CD14-positive monocyte (primary cell): Measurements from ENCODE around the gene OR4N5. TPM values are rescaled to one million over a fixed set of nuclear protein-coding genes. Genes with fewer than 3 reads are reported as not detected.

Experiments
- DNase-seq, 3 donors: peaks; one replicate each; pipeline ENCODE4 v3.0.0-alpha.2; 2011 to 2022
- H2AFZ ChIP-seq: 2 replicates; pipeline ENCODE4 v1.6.0; 2012; ENCODE audit warnings: mild to moderate bottlenecking, low read depth, low read length, inconsistent platforms; ENCODE audit not compliant: insufficient read depth, poor library complexity, severe bottlenecking
- H3K27ac ChIP-seq, 2 donors: 1 replicate in 1 of 2; 2 replicates in 1 of 2; pipeline ENCODE4 v1.5.1; 2012 to 2013; ENCODE audit warnings: low read length in 2 of 2, control low read depth in 1 of 2, inconsistent platforms in 1 of 2, low read depth in 1 of 2, mild to moderate bottlenecking in 1 of 2
- H3K27me3 ChIP-seq, 2 donors: one replicate each; pipeline versions ENCODE4 v1.6.0 to v1.6.1; 2011 to 2013; ENCODE audit warnings: low read length in 2 of 2; ENCODE audit not compliant: control insufficient read depth in 2 of 2, insufficient read depth in 2 of 2
- H3K36me3 ChIP-seq, 2 donors: replicated peaks in 1 of 2; 1 replicate in 1 of 2; 2 replicates in 1 of 2; pipeline versions ENCODE4 v1.5.1 to v1.6.1; 2012 to 2013; ENCODE audit warnings: low read length in 2 of 2, control low read depth in 1 of 2, inconsistent platforms in 1 of 2, mild to moderate bottlenecking in 1 of 2; ENCODE audit not compliant: insufficient read depth in 2 of 2, control insufficient read depth in 1 of 2
- H3K4me1 ChIP-seq, 2 donors: 1 replicate in 1 of 2; 2 replicates in 1 of 2; pipeline versions ENCODE4 v1.5.1 to v1.6.1; 2012 to 2013; ENCODE audit warnings: low read length in 2 of 2, control low read depth in 1 of 2, inconsistent platforms in 1 of 2, mild to moderate bottlenecking in 1 of 2, moderate library complexity in 1 of 2; ENCODE audit not compliant: insufficient read depth in 2 of 2, control insufficient read depth in 1 of 2
- H3K4me2 ChIP-seq: replicated peaks from 2 replicates; pipeline ENCODE3; 2012; ENCODE audit warnings: low read length, moderate library complexity, mild to moderate bottlenecking; ENCODE audit not compliant: poor library complexity, severe bottlenecking; ENCODE audit errors: extremely low read depth
- H3K4me3 ChIP-seq, 3 experiments: fragments of 200-600 bp in 1 of 3; sonication (generic) in 1 of 3; replicated peaks in 1 of 3; 1 replicate in 2 of 3; 2 replicates in 1 of 3; pipeline ENCODE4 v1.5.1; 2011 to 2013; ENCODE audit warnings: low read length in 3 of 3, mild to moderate bottlenecking in 3 of 3, control low read depth in 2 of 3, low read depth in 2 of 3, inconsistent platforms in 1 of 3, moderate library complexity in 1 of 3
- H3K79me2 ChIP-seq: 2 replicates; pipeline ENCODE4 v1.6.0; 2012; ENCODE audit warnings: mild to moderate bottlenecking, control low read depth, inconsistent platforms, low read length, moderate library complexity; ENCODE audit not compliant: insufficient read depth
- H3K9ac ChIP-seq: 2 replicates; pipeline ENCODE4 v1.6.0; 2017; ENCODE audit warnings: low read length, mild to moderate bottlenecking; ENCODE audit not compliant: insufficient read depth, poor library complexity, severe bottlenecking
- H3K9me3 ChIP-seq, 2 donors: replicated peaks in 1 of 2; 1 replicate in 1 of 2; 2 replicates in 1 of 2; pipeline versions ENCODE4 v1.5.1 to v1.6.1; 2012 to 2013; ENCODE audit warnings: low read length in 2 of 2, control low read depth in 1 of 2; ENCODE audit not compliant: control insufficient read depth in 1 of 2, insufficient read depth in 1 of 2
- H4K20me1 ChIP-seq: 2 replicates; pipeline ENCODE4 v1.6.0; 2012; ENCODE audit warnings: mild to moderate bottlenecking, low read length, control low read depth, moderate library complexity; ENCODE audit not compliant: insufficient read depth
- H3K27ac Mint-ChIP-seq, 7 donors: one replicate each; pipeline ENCODE4 v1.8.0; 2020; ENCODE audit warnings: mild to moderate bottlenecking in 7 of 7, mixed read lengths in 7 of 7, moderate library complexity in 6 of 7, inconsistent platforms in 2 of 7
- H3K27me3 Mint-ChIP-seq, 3 donors: one replicate each; pipeline ENCODE4 v1.8.0; 2021 to 2022; ENCODE audit warnings: low read depth in 3 of 3, mild to moderate bottlenecking in 3 of 3, mixed read lengths in 3 of 3, moderate library complexity in 3 of 3, inconsistent platforms in 1 of 3
- H3K36me3 Mint-ChIP-seq, 2 donors: one replicate each; pipeline ENCODE4 v1.8.0; 2020; ENCODE audit warnings: mixed read lengths in 2 of 2, inconsistent platforms in 1 of 2, mild to moderate bottlenecking in 1 of 2
- H3K4me1 Mint-ChIP-seq: one replicate; pipeline ENCODE4 v1.8.0; 2020; ENCODE audit warnings: mild to moderate bottlenecking, mixed read lengths
- H3K4me3 Mint-ChIP-seq, 2 donors: one replicate each; pipeline ENCODE4 v1.8.0; 2020; ENCODE audit warnings: mild to moderate bottlenecking in 2 of 2, mixed read lengths in 2 of 2, moderate library complexity in 1 of 2
- H3K9me3 Mint-ChIP-seq, 7 donors: one replicate each; pipeline ENCODE4 v1.8.0; 2020 to 2022; ENCODE audit warnings: mixed read lengths in 7 of 7, mild to moderate bottlenecking in 6 of 7, moderate library complexity in 6 of 7, inconsistent platforms in 2 of 7
- CTCF ChIP-seq: fragments of 200-600 bp; IDR thresholded peaks from one replicate; pipeline ENCODE4 v1.8.0; 2022; ENCODE audit warnings: antibody characterized with exemption, mild to moderate bottlenecking
- WGBS: methylation state at CpG from one replicate; pipeline ENCODE4 v1.1.5; 2013; ENCODE audit warnings: missing lambda C conversion rate; ENCODE audit not compliant: insufficient coverage; 5-methylcytosine and 5-hydroxymethylcytosine counted together
- intact Hi-C, 2 donors: fragments of 100-400 bp; cut with micrococcal nuclease; formaldehyde crosslinking; loops; one replicate each; pipeline versions ENCODE4 v1.15.0 to v1.15.1; 2023
- polyA plus RNA-seq, 3 donors: library from polyadenylated mRNA; depleted of rRNA in 1 of 3; unstranded in 2 of 3; stranded (reverse) in 1 of 3; fragments of 300-500 nt in 2 of 3; fragments of >200 nt in 1 of 3; fragmentation: Illumina TruSeq in 2 of 3; gene quantifications; 1 replicate in 2 of 3; 2 replicates in 1 of 3; pipeline ENCODE4 v1.2.3, GENCODE V29; 2012 to 2021

The OR4N5 gene
- polyA plus RNA-seq, 3 donors, result not detected

GRCh38 chr14:20176330-20176729 is 37.7 kb downstream of the OR4N5 start:
- no peak overlapping the region for H3K4me2 ChIP-seq
- no CpG with 5 or more reads among the region's 6 CpGs for WGBS
- no peak overlapping the region for H3K27ac ChIP-seq
- H3K4me3 Mint-ChIP-seq, result no peak overlapping the region
- no peak for TF ChIP-seq CTCF
- H3K36me3 Mint-ChIP-seq, result no peaks in the 10 kb centered on the region
- H3K27ac Mint-ChIP-seq, result no peak overlapping the region
- no peak overlapping the region for H3K9ac ChIP-seq
- peaks cover 25% of the 10 kb centered on the region for H3K4me1 Mint-ChIP-seq
- intact Hi-C loops, result no loop called here
- H3K27me3 ChIP-seq, result no peaks in the 10 kb centered on the region
- no peaks in the 10 kb centered on the region for H4K20me1 ChIP-seq
- H2AFZ ChIP-seq, result no peak overlapping the region
- H3K9me3 Mint-ChIP-seq, result peaks cover 3 to 13% (median 7%) of the 10 kb centered on the region in 7 donors
- peaks cover 23 to 30% of the 10 kb centered on the region in 2 donors for H3K4me1 ChIP-seq
- H3K4me3 ChIP-seq, result no peak overlapping the region
- no peaks in the 10 kb centered on the region for H3K79me2 ChIP-seq
- H3K9me3 ChIP-seq, result no peaks in the 10 kb centered on the region
- H3K27me3 Mint-ChIP-seq, result peaks cover 0 to 5% (median 2%) of the 10 kb centered on the region in 3 donors
- DNase-seq, result no peak
- H3K36me3 ChIP-seq, result no peaks in the 10 kb centered on the region

GRCh38 chr14:20177433-20177974 is 38.9 kb downstream of the OR4N5 start:
- peaks cover 3 to 13% (median 7%) of the 10 kb centered on the region in 7 donors for H3K9me3 Mint-ChIP-seq
- H3K4me3 Mint-ChIP-seq, result no peak overlapping the region
- no peak for DNase-seq
- H3K27ac ChIP-seq, result no peak overlapping the region
- intact Hi-C loops, result no loop called here
- H3K4me3 ChIP-seq, result no peak overlapping the region
- H4K20me1 ChIP-seq, result no peaks in the 10 kb centered on the region
- H3K36me3 ChIP-seq, result no peaks in the 10 kb centered on the region
- no peaks in the 10 kb centered on the region for H3K9me3 ChIP-seq
- no peak overlapping the region for H3K27ac Mint-ChIP-seq
- H3K4me1 ChIP-seq, result peaks cover 24 to 30% of the 10 kb centered on the region in 2 donors
- no peaks in the 10 kb centered on the region for H3K27me3 ChIP-seq
- H3K79me2 ChIP-seq, result no peaks in the 10 kb centered on the region
- WGBS, result no CpG with 5 or more reads among the region's 7 CpGs
- no peak overlapping the region for H2AFZ ChIP-seq
- no peak for TF ChIP-seq CTCF
- H3K4me1 Mint-ChIP-seq, result peaks cover 27% of the 10 kb centered on the region
- H3K36me3 Mint-ChIP-seq, result no peaks in the 10 kb centered on the region
- H3K4me2 ChIP-seq, result no peak overlapping the region
- no peak overlapping the region for H3K9ac ChIP-seq
- H3K27me3 Mint-ChIP-seq, result peaks cover under 1 to 2% (median 1%) of the 10 kb centered on the region in 3 donors
